Measurements from ENCODE around the gene FZD4. TPM values are rescaled to one million over a fixed set of nuclear protein-coding genes. Genes with fewer than 3 reads are reported as not detected.
"Not testable (repeated sequence)": the region's sequence is repeated elsewhere in the genome, so short reads cannot be mapped to it uniquely, and the experiment has no call there.

FZD4 gene
- total and polyA plus RNA-seq, 2 experiments from 2014 or later: 7.7 to 18.9 TPM

- no peaks in the 10 kb centered on the region for H3K9me2 ChIP-seq (replicated peaks; ENCODE audit: insufficient read depth)
- no peaks in the 10 kb centered on the region for H3K27me3 ChIP-seq
- peak overlapping the region; percentile 8 for H3K4me2 ChIP-seq
- peak overlapping the region; percentile 85 for H3K27ac ChIP-seq
- peaks cover 14% of the 10 kb centered on the region for H3K4me1 ChIP-seq (ENCODE audit: insufficient read depth)
- H3K79me2 ChIP-seq: no peaks in the 10 kb centered on the region
- H3K9me3 ChIP-seq (ENCODE audit: low read depth): no peaks in the 10 kb centered on the region
- no peak overlapping the region for H3K4me3 ChIP-seq
- WGBS (ENCODE audit: low lambda C conversion rate, missing lambda C conversion rate): 93% methylated on average over 1 of the region's 1 CpG
- no peak for TF ChIP-seq EZH2 (IDR thresholded peaks at IDR 0.05; ENCODE audit: borderline replicate concordance)
- no peak for TF ChIP-seq CTCF (IDR thresholded peaks at IDR 0.05; ENCODE audit: poor library complexity)
- TF ChIP-seq EZH2phosphoT487 (IDR thresholded peaks at IDR 0.05; ENCODE audit: low read depth, severe bottlenecking, unreplicated experiment): no peak
- H4K20me1 ChIP-seq (ENCODE audit: insufficient read depth, poor library complexity, severe bottlenecking): no peaks in the 10 kb centered on the region
- no peak for DNase-seq (ENCODE audit: low spot score)
- no peaks in the 10 kb centered on the region for H3K36me3 ChIP-seq (replicated peaks; ENCODE audit: insufficient read depth, low read depth)
- H2AFZ ChIP-seq: no peak overlapping the region
These were observed 44.2 kb upstream of the FZD4 start for GRCh38 chr11:86999388-86999787.

DNA sequence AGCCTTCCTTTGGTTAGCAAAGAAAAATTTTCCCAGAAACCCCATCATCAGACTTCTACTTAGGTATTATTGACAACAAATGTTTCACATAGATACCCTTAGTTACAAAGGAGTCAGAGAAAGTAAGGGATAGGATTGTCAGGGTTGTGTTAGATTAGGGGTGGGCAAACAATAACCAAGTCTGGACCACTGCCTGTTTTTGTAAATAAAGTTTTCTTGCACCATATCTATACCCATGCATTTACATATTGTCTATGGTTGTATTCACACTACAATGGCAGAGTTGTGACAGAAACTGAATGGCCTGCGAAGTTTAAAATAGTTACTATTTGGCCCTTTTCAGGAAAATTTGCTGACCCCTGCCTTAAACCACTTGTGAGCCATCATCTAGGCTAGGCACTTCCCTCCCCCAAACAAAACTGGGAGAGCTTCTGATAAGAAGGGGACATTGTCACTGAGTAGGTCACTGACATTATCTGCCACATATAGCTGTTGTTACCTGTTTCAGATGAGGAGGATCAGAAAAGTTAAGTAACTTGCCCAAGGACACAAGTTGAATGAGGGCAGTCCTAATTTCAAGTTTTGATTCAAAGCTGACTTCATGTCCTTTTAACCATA is 41.9 kb upstream of the FZD4 start:
- no peak overlapping the region for H3K4me2 ChIP-seq
- no peaks in the 10 kb centered on the region for H3K9me3 ChIP-seq (ENCODE audit: low read depth)
- H3K79me2 ChIP-seq: no peaks in the 10 kb centered on the region
- H3K4me3 ChIP-seq: no peak overlapping the region
- H3K9me2 ChIP-seq (replicated peaks; ENCODE audit: insufficient read depth): no peaks in the 10 kb centered on the region
- TF ChIP-seq EZH2 (IDR thresholded peaks at IDR 0.05; ENCODE audit: borderline replicate concordance) (no peak), EZH2phosphoT487 (IDR thresholded peaks at IDR 0.05; ENCODE audit: low read depth, severe bottlenecking, unreplicated experiment) (no peak), CTCF (IDR thresholded peaks at IDR 0.05; ENCODE audit: poor library complexity) (no peak)
- WGBS (ENCODE audit: low lambda C conversion rate, missing lambda C conversion rate): 93% methylated on average over 1 of the region's 1 CpG
- H3K36me3 ChIP-seq (replicated peaks; ENCODE audit: insufficient read depth, low read depth): no peaks in the 10 kb centered on the region
- peaks cover 14% of the 10 kb centered on the region for H3K4me1 ChIP-seq (ENCODE audit: insufficient read depth)
- no peaks in the 10 kb centered on the region for H4K20me1 ChIP-seq (ENCODE audit: insufficient read depth, poor library complexity, severe bottlenecking)
- no peak for DNase-seq (ENCODE audit: low spot score)
- no peak overlapping the region for H3K27ac ChIP-seq
- no peaks in the 10 kb centered on the region for H3K27me3 ChIP-seq
- H2AFZ ChIP-seq: no peak overlapping the region

- no peaks in the 10 kb centered on the region for H3K79me2 ChIP-seq
- H4K20me1 ChIP-seq (ENCODE audit: insufficient read depth, poor library complexity, severe bottlenecking): no peaks in the 10 kb centered on the region
- H3K36me3 ChIP-seq (replicated peaks; ENCODE audit: insufficient read depth, low read depth): no peaks in the 10 kb centered on the region
- 79% methylated on average over 3 of the region's 3 CpGs for WGBS (ENCODE audit: low lambda C conversion rate, missing lambda C conversion rate)
- H3K27ac ChIP-seq: no peak overlapping the region
- H3K4me3 ChIP-seq: no peak overlapping the region
- H3K9me3 ChIP-seq (ENCODE audit: low read depth): no peaks in the 10 kb centered on the region
- H3K4me2 ChIP-seq: no peak overlapping the region
- DNase-seq (ENCODE audit: low spot score): no peak
- H3K9me2 ChIP-seq (replicated peaks; ENCODE audit: insufficient read depth): no peaks in the 10 kb centered on the region
- H3K27me3 ChIP-seq: no peaks in the 10 kb centered on the region
- TF ChIP-seq EZH2phosphoT487 (IDR thresholded peaks at IDR 0.05; ENCODE audit: low read depth, severe bottlenecking, unreplicated experiment): no peak
- TF ChIP-seq CTCF (IDR thresholded peaks at IDR 0.05; ENCODE audit: poor library complexity): no peak
- no peak for TF ChIP-seq EZH2 (IDR thresholded peaks at IDR 0.05; ENCODE audit: borderline replicate concordance)
- H3K4me1 ChIP-seq (ENCODE audit: insufficient read depth): no peaks in the 10 kb centered on the region
- no peak overlapping the region for H2AFZ ChIP-seq
These were observed 37.8 kb upstream of the FZD4 start for GRCh38 chr11:86993031-86993430.

DNA sequence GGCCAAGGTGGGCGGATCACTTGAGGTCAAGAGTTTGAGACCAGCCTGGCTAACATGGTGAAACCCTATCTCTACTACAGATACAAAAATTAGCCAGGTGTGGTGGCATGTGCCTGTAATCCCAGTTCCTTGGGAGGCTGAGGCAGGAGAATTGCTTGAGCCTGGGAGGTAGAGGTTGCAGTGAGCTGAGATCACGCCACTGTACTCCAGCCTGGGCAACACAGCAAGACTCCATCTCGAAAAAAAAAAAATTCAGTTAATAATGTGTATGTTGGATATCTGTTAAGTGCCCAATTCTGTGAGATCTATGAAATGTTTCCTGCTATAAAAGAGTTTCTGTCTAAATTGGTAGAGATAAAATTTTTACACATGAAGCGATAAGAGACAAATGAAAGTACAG is 37.1 kb upstream of the FZD4 start:
- H3K9me3 ChIP-seq (ENCODE audit: low read depth); H3K9me2 ChIP-seq (replicated peaks; ENCODE audit: insufficient read depth); H3K4me1 ChIP-seq (ENCODE audit: insufficient read depth); H3K79me2 ChIP-seq; H3K4me2 ChIP-seq; H2AFZ ChIP-seq; H3K36me3 ChIP-seq (replicated peaks; ENCODE audit: insufficient read depth, low read depth); H3K27me3 ChIP-seq; H4K20me1 ChIP-seq (ENCODE audit: insufficient read depth, poor library complexity, severe bottlenecking); H3K4me3 ChIP-seq; H3K27ac ChIP-seq; DNase-seq (ENCODE audit: low spot score): not testable (repeated sequence)
- 96% methylated on average over 4 of the region's 4 CpGs for WGBS (ENCODE audit: low lambda C conversion rate, missing lambda C conversion rate)
